ENCODE results near the gene DPP10. TPM values are rescaled to one million over a fixed set of nuclear protein-coding genes. Genes with fewer than 3 reads are reported as not detected.

Gene DPP10
- total and polyA plus RNA-seq, 4 donors = 0.04 to 4.1 (median 0.48) TPM

GRCh38 chr2:114805195-114805594 is 362.8 kb downstream of the DPP10 start:
- Histone ChIP-seq H3K9me3 (ENCODE audit: control insufficient read depth in 4 of 4, low read length in 3 of 4) (no peaks in the 10 kb centered on the region), H3K4me1 (ENCODE audit: control insufficient read depth in 4 of 4, insufficient read depth in 4 of 4, low read length in 3 of 4) (no peaks in the 10 kb centered on the region), H3K27ac (ENCODE audit: low read depth in 1 of 2, low read length in 2 of 2) (no peak overlapping the region), H3K9ac (ENCODE audit: low read depth in 1 of 2, low read length in 2 of 2) (no peak overlapping the region), H3K27me3 (ENCODE audit: control insufficient read depth in 4 of 4, insufficient read depth in 4 of 4, low read length in 3 of 4) (no peaks in the 10 kb centered on the region), H3K36me3 (ENCODE audit: control insufficient read depth in 4 of 4, insufficient read depth in 3 of 4, low read depth in 1 of 4, low read length in 3 of 4) (no peaks in the 10 kb centered on the region), H3K4me3 (ENCODE audit: low read depth in 1 of 3, low read length in 3 of 3) (no peak overlapping the region)
- WGBS = 79% methylated on average over 3 of the region's 3 CpGs
- no peak for DNase-seq (ENCODE audit: low spot score)
- no peak for TF ChIP-seq RXRA (IDR thresholded peaks at IDR 0.05)

- H3K36me3 ChIP-seq (ENCODE audit: control insufficient read depth in 4 of 4, insufficient read depth in 3 of 4, low read depth in 1 of 4, low read length in 3 of 4) = no peaks in the 10 kb centered on the region
- no peak for DNase-seq (ENCODE audit: low spot score)
- TF ChIP-seq FOXA2 (IDR thresholded peaks at IDR 0.05) (no peak), YY1 (IDR thresholded peaks at IDR 0.05) (no peak), ATF3 (IDR thresholded peaks at IDR 0.05) (no peak), EGR1 (IDR thresholded peaks at IDR 0.05; ENCODE audit: low read depth in 2 of 2) (no peak), HNF4A (conservative IDR thresholded peaks at IDR 0.05) (no peak), NR2F2 (IDR thresholded peaks at IDR 0.05) (no peak), RXRA (IDR thresholded peaks at IDR 0.05) (no peak)
- TF ChIP-seq, protein P1, sequence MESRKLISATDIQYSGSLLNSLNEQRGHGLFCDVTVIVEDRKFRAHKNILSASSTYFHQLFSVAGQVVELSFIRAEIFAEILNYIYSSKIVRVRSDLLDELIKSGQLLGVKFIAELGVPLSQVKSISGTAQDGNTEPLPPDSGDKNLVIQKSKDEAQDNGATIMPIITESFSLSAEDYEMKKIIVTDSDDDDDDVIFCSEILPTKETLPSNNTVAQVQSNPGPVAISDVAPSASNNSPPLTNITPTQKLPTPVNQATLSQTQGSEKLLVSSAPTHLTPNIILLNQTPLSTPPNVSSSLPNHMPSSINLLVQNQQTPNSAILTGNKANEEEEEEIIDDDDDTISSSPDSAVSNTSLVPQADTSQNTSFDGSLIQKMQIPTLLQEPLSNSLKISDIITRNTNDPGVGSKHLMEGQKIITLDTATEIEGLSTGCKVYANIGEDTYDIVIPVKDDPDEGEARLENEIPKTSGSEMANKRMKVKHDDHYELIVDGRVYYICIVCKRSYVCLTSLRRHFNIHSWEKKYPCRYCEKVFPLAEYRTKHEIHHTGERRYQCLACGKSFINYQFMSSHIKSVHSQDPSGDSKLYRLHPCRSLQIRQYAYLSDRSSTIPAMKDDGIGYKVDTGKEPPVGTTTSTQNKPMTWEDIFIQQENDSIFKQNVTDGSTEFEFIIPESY (IDR thresholded peaks at IDR 0.05) = no peak
- H3K9me3 ChIP-seq (ENCODE audit: control insufficient read depth in 4 of 4, low read length in 3 of 4) = no peaks in the 10 kb centered on the region
- H3K27ac ChIP-seq (ENCODE audit: low read depth in 1 of 2, low read length in 2 of 2) = no peak overlapping the region
- no peaks in the 10 kb centered on the region for H3K27me3 ChIP-seq (ENCODE audit: control insufficient read depth in 4 of 4, insufficient read depth in 4 of 4, low read length in 3 of 4)
- no peaks in the 10 kb centered on the region for H3K4me1 ChIP-seq (ENCODE audit: control insufficient read depth in 4 of 4, insufficient read depth in 4 of 4, low read length in 3 of 4)
- H3K9ac ChIP-seq (ENCODE audit: low read depth in 1 of 2, low read length in 2 of 2) = no peak overlapping the region
- 85% methylated on average over 5 of the region's 5 CpGs for WGBS
- H3K4me3 ChIP-seq (ENCODE audit: low read depth in 1 of 3, low read length in 3 of 3) = no peak overlapping the region
These were observed 367.7 kb downstream of the DPP10 start for GRCh38 chr2:114810092-114810491.

DNA sequence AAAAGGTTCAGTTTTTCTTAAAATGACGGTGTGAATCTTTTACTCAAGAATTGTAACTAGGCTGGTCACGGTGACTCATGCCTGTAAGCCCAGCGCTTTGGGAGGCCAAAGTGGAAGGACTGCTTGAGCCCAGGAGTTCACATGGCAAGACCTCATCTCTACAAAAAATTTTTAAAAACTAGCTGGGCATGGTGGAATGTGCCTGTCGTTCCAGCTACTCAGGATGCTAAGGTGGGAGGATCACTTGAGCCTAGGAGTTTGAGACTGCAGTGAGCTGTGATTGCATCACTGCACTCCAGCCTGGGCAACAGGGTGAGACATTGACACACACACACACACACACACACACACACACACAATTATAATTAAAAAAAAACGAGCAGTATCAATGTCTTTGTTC is 369.8 kb downstream of the DPP10 start:
- Histone ChIP-seq H3K9me3 (ENCODE audit: control insufficient read depth in 4 of 4, low read length in 3 of 4) (no peaks in the 10 kb centered on the region), H3K27ac (ENCODE audit: low read depth in 1 of 2, low read length in 2 of 2) (no peak overlapping the region), H3K27me3 (ENCODE audit: control insufficient read depth in 4 of 4, insufficient read depth in 4 of 4, low read length in 3 of 4) (no peaks in the 10 kb centered on the region), H3K4me1 (ENCODE audit: control insufficient read depth in 4 of 4, insufficient read depth in 4 of 4, low read length in 3 of 4) (no peaks in the 10 kb centered on the region), H3K36me3 (ENCODE audit: control insufficient read depth in 4 of 4, insufficient read depth in 3 of 4, low read depth in 1 of 4, low read length in 3 of 4) (no peaks in the 10 kb centered on the region), H3K4me3 (ENCODE audit: low read depth in 1 of 3, low read length in 3 of 3) (no peak overlapping the region), H3K9ac (ENCODE audit: low read depth in 1 of 2, low read length in 2 of 2) (no peak overlapping the region)
- TF ChIP-seq CTCF (IDR thresholded peaks at IDR 0.05; ENCODE audit: low read depth, low read length, missing input control) (no peak), NR2F2 (IDR thresholded peaks at IDR 0.05) (no peak), SP1 (IDR thresholded peaks at IDR 0.05) (no peak), TAF1 (conservative IDR thresholded peaks at IDR 0.05) (no peak), ATF3 (IDR thresholded peaks at IDR 0.05) (no peak)
- no peak for DNase-seq (ENCODE audit: low spot score)
- 72% methylated on average over 5 of the region's 5 CpGs for WGBS

All from liver (tissue), 9 donors.